ENCODE data around the gene PIK3R2. TPM values are rescaled to one million over a fixed set of nuclear protein-coding genes. Genes with fewer than 3 reads are reported as not detected.
"Not testable (repeated sequence)": the region's sequence is repeated elsewhere in the genome, so short reads cannot be mapped to it uniquely, and the experiment has no call there.

PIK3R2 gene
- 16.1 TPM for total RNA-seq (ENCODE audit: insufficient read depth, low replicate concordance)

DNA sequence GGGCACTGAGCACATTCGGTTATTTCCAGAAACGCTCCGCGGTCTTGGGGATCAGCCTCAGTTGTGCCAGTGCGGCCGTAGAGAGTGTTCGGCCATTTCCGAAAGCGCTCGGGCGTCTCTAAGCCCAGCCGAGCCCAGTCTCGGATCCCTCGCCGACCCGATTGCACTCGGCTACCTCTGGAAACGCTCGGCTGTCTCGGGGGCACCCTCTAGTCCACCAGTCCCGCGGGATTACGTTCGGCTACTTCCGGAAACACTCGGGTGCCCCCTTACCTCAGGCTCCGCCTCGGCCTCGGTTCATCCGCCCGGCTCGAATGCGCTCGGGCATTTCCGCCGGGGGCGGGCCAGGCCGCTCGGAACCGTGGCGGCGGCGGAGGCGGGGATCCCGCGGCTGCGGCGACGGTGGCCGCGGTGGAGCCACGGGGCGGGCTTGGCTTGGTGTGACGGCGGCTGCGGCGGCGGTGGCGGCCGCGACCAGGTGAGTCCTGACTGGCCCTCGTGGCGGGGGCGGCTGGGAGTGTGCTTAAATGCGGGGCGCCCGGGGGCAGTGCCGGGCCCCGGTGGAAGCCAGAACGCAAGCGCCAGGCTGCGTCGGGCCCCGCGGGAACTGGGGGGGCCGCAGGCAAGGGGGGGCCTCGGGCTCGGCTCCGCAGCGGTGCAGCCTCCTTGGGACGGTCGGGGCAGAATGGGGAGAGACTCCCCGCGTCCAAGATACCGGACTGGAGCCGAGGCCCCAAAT, at the start of gene PIK3R2:
Gene PIK3R2, plus strand, starts transcription at position 347 of the 739 bp plus-strand sequence. CDS start 2,717 bp downstream, outside the sequence.
- peak; percentile 100 for DNase-seq (ENCODE audit: low spot score)

DNA sequence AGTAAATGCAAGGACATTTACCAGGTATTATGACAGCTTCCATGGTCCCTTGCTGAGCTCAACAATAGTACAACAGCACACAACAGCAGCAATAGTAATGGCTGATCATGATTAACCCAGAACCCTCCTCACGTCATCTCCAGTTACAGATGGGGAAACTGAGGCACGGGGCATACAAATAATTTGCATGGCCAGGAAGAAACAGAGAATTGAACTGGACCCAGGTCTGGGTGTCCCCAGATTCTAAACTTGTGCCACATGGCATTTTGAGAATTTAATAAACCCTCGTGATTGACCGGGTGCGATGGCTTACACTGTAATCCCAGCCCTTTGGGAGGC, 48.2 kb upstream of the PIK3R2 start:
- no peak for DNase-seq (ENCODE audit: low spot score)

DNA sequence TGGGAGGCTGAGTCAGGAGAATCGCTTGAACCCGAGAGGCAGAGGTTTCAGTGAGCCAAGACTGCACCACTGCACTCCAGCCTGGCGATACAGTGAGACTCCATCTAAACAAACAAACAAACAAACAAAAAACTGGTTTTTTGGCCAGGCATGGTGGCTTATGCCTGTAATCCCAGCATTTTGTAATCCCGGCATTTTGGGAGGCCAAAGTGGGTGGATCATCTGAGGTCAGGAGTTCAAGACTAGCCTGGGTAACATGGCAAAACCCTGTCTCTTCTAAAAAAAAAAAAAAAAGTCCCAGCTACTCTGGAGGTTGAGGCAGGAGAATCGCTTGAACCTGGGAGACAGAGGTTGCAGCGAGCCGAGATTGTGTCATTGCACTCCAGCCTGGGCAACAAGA, 47.7 kb upstream of the PIK3R2 start:
- DNase-seq (ENCODE audit: low spot score) = not testable (repeated sequence)

DNA sequence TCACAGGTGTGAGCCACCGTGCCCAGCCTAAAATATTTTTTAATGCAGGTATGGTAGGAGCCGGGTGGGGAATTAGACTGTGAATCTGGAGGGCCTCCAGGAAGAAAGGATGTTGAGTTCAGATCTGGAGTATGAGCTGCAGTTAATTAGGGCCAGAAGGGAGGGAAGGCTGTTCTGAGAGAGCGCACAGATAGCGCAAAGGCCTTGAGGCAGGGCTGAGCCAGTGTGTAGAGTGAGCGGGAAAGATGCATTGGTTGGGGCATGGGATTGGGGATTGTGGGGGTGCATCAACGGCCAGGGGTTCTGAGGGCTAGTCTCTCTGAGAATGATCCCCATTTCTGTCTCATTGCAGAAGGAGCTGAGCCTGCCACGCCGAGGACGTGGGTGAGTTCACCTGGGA, 45.7 kb upstream of the PIK3R2 start:
- no peak for DNase-seq (ENCODE audit: low spot score)

DNA sequence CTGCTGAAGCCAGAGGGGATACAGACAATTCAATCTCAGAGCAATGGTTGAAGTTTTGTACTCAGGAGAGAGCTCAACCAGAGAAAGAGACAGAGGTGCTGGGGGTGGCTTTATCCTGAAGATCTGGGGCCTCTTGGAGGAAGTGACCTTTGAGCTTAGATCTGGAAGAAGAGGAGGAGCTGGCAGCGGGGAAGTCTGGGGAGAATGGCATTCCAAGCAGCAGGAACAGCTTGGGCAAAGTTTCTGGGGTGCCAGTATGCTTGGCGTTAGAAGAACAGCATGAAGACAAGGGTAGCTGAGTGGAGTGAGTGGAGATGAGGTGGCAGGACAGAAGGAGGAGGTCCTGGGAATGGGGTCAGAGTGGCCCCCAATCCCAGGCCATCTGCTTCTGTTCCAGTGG, 44.1 kb upstream of the PIK3R2 start:
- DNase-seq (ENCODE audit: low spot score) = no peak

DNA sequence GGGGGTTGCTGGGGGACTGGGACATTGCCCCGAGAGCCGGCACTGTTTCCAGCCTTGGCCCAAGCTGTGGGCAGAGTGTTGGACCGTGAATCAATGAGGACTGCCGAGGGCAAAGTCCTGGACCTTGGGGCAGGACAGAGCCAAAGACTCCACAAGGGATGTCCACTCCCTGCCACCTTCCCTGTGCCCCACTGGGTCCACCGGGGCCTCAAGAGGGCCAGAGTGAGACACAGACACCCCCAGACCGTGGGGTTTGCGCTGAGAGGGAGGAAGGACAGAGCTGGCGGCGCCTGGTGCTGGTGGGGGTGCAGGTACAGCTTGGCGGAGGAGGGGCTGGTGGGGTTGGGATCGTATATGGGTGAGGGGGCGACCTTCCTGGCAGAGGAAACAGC, 43.6 kb upstream of the PIK3R2 start:
- no peak for DNase-seq (ENCODE audit: low spot score)

DNA sequence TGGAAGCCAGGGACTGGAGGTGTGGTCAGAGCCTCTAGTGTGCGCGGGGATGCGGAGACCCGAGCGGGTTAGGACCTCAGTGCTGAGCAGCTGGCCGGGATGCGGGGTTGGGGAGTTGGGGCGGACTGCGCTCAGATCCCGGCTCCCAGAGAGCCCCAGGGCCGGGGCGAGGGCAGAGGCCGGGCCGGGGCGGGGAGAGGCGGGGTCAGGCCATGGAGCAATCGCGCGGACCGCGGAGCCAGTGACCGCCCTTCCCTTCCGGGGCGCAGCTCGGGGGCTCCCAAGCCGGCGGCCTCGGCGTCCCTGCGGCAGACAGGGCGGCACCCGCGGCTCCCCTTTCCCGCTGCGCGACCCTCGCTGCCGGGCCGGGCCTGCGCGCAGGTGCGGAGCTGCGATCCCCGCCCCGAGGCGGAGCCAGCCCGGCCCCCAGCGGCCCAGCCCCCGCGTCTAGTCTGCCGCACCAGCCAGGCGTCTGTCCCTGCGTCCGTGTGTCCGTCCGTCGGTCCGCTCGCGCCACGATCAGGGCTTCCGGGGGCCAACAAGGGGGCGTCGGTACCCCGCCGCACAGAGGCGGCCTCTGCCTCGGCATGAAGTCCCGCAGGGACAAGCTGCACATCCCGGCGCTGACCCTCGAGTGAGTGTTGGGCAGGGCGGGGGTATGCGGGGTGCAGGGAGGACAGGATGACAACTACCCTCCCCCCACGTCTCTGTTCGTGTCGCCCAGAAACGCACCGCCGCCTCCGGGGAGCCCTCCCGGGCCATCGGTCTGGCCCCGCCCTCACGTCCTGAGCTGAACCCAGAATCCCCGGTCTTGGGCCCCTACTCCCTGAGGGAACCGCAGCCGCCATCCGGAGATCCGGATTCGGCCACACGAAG, 43.0 kb upstream of the PIK3R2 start:
- peak; percentile 32 for DNase-seq (ENCODE audit: low spot score)

DNA sequence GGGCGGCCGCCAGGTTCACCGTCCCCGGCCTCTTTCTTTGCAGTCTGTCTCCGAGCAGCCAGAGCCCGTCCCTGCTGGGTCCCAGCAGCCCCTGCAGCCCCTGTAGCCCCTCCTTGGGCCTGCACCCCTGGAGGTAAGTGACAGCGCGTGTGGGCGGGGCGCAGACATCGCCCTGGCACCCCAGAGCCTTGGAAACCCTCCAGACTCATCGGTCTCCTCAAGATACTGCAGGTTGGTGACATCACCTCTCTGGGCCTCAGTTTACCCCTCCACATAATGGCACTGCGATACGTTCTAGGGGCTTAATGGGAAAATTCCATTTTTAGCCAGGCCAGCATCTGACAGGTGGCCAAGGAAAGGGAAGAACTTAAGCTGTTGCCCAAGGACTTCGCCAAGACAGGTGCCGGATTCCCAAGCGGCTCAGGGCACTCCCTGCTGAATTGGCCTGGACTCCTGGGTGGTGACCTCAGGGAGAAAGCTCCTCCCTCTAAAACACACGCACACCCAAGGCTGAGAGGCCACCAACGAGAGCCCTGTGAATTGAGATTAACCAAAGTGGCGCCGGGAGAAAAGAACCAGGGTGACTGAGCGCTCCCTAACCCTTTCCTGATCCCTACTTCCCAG, 42.2 kb upstream of the PIK3R2 start:
- DNase-seq (ENCODE audit: low spot score) = no peak

DNA sequence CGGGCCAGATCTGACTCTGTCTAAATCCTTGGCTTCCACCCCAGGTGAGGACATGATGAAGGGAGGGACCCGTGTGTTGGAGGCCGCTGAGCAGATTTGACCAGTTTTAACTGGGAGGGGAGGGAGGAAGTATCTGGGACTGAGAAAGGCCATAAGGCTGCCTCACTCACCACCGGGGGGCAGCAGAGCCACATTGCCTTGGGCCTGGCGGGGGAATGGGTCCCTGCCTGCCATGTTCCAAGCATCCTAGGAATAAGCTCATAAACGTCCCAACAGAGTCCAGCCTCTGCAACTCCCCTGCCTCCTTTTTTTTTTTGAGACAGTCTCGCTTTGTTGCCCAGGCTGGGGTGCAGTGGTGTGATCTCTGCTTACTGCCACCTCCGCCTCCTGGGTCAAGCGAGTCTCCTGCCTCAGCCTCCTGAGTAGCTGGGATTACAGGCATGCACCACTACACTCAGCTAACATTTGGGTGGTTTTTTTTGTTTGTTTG, 39.9 kb upstream of the PIK3R2 start:
- peak; percentile 88 for DNase-seq (ENCODE audit: low spot score)

DNA sequence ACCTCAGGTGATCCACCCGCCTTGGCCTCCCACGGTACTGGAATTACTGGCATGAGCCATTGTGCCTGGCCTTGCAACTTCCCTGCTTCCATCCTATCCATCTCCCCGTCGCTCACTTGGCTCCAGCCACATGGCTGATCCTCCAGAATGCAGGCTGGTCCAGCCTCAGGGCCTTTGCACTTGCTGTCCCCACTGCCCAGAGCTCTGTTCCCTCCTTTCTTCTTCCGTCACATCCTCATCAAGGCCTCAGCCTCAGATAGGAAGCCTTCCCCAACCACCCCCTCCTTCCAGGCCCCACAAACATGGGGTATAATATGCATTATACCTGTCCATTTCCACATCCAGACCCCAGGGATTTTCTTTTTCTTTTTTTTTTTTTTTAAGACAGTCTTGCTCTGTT, 39.1 kb upstream of the PIK3R2 start:
- DNase-seq (ENCODE audit: low spot score) = no peak

DNA sequence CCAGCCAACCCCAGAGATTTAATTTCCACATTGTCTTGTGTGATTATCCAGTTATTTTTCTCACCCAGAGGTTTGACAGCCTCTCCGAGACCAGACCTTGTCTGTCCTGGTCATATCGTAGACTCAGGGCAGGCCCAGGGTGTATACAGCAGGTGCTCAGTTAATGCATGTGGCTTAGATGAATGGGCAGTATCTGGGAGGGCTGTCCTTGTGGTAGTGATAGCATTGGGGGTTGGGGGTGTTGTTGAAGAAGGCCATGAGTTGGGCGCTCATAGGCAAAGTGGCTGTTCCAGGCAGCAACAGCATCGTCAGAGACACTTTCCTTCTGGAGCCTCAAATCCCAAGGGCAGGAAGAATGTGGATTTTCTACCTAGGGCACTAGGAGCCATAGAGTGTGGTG, 38.5 kb upstream of the PIK3R2 start:
- no peak for DNase-seq (ENCODE audit: low spot score)

DNA sequence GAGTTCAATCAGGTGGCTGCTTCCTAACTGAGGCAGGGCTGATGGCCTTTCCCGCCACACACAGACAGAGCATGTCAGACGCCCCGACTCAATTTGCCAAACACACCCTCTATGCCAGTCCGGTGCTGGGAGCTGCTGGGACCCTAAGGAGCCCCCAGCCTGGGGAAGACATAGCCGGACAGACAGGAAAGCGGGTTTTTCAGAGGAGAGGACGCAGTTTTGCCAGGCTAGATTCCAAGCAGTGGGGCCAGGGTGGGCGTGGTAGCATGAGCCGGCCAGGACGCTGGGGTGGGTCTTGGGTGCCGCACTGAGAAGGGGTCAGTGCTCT, 35.6 kb upstream of the PIK3R2 start:
- no peak for DNase-seq (ENCODE audit: low spot score)

DNA sequence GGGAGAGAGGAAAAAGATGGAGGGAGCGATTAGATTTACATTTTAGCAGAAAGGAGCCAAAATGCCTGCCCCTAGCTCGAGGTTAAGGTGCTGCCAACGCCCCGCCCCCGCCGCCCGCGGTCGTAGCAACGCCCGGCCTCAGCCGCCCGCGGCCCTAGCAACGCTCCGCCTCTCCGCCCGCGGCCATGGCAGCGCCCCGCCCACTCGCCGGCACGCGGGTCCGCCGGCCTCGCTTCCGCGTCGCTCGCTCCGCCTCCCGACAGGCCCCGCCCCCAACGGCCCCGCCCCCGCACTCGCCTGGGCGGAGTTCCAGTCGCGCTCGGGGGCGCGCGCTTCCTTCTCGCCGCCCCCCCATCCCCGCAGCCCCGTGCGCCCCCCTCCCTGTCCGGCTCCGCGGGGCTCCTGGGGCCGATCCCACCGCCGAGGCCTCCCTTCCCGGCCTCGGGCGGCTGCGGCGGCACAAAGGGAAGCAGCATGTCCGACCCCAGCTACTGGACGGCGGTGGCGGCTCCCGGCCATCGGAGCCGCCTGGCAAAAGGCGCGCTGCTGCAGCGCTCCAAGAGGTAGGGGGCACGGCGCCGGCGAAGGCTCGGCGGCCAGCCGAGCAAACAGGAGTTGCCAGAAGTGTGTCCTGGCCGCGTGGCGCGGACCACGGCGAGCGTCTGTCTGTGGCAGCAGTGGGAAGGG, 35.1 kb upstream of the PIK3R2 start:
- DNase-seq (ENCODE audit: low spot score) = peak; percentile 89

DNA sequence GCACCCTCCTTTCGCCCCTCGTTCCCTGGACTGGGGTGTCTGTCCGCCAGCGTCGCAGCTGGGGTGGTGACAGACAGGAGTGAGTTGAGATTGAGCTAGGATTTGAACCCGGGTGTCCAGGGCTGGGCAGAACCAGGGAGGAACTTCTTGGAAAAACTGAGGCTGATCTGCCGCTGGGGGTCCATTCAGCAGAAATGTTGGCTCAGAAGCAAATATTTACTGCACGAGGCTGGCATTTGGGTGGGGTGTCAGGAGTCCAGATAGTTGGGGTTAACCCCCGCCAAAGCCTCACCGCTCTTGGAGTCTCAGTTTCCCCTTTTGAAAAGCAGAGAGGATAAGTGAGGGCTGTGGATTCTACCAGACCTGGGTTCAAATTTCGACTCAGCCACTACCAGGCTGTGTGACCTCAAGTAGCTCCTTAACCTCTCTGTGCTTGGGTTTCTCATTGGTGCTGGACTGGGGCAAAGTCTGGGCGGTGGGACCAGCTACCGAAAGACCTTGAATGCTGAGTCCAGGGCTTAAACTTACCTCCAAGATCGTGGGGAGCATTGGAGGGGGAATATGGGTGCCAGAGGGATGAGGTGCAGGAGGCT, 34.4 kb upstream of the PIK3R2 start:
- DNase-seq (ENCODE audit: low spot score) = no peak

DNA sequence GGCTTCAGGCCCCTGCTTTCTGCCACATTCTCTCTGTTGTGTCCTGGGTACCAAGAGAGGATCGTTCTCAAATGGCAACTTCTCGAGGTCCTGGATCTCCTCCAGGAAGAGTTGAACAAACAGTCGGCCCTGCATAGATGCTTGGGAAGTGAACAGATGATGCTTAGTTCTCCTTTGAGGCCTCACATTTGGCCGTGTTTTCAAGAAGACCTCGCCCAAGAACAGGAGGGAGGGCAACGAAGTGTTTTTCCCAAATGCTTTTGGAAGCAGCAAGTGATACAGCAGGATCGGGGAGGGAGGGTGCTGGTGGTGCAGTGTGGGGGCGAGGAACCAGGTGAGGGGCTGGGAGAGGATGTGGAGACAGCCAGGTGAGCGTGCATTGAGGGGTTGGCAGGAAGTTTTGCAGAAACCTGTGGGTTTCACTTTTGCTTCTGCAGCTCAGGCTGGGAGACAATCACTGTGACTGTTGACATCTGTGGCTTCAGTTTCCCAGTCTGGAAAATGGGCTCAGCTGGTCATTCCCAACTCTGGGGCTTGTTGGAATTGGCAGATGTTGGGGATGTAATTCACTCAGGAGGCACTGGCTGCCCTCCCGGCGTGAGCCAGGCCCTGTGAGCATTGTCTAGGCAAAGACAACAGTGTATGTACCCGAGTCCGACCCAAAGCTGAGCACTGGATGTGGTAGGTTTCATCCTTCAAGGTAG, 33.8 kb upstream of the PIK3R2 start:
- peak; percentile 45 for DNase-seq (ENCODE audit: low spot score)

DNA sequence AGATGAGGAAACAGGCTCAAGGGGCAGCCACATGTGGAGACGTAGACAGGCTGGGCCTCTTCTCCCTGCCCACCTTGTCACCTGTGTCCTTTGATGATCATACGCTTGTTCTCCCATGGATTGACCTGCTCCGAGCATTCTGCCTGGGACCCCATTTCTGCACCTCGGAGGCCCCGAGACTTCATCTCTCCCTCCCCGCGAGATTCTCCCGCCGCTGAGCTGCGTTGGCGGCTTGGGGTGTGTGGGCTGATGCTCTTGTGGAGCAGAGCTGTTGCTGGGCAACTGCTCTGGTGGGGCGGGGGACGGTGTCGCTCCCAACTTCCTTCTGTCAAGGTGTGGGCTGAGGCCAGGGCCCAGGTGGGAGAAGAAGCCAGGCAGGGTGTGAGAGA, 33.3 kb upstream of the PIK3R2 start:
- DNase-seq (ENCODE audit: low spot score) = no peak

DNA sequence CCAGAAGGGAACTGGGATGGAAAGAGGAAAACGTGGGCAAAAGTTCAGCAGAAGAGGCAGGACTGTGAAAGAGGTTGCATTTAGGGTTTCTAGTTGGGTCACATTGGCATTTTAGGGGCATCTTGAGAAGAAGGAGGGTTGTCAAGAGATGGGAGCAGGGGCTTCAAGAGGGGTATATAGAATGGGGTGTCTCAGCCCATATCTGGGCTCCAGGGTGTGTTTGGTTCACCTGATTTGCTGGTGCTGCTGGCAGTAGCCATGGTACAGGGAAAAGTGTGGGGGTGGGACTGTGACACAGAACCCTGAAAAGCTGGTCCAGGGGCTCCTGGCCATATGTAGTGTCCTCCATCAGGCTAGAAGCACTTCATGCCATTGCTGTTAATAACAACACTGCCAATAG, 32.8 kb upstream of the PIK3R2 start:
- no peak for DNase-seq (ENCODE audit: low spot score)

DNA sequence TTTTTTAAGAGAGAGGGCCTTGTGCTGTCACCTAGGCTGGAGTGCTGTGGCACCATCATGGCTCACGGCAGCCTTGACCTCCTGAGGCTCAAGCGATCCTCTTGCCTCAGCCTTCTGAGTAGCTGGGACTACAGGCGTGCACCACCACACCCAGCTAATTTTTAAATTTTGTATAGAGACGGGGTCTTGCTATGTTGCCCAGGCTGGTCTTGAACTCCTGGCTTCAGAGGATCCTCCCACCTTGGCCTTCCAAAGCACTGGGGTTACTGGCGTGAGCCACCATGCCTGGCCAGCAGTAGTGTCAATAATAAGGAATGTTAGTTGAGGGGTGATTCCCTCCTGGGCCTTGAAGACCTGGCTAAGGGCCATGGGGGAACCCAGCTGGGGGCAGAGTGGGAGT, 31.8 kb upstream of the PIK3R2 start:
- DNase-seq (ENCODE audit: low spot score) = no peak

DNA sequence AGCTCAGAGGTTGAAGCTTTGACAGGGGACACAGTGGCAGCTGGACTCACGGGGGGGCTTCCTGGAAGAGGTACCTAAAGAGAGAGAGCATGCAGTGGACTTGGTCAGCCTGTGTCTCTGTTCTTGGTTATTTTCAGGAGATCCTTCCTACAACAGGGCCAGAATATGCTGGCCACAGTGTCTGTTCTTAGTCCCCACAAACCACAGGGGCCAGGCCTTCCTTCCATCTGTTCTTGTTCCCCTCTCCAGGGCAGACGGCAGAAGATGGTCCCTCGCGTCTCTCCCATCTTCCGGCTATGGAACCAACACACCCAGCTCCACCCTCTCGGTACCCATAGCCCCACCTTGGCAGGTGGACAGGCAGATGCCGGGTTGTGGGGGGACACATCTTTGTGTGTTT, 30.5 kb upstream of the PIK3R2 start:
- DNase-seq (ENCODE audit: low spot score) = no peak

DNA sequence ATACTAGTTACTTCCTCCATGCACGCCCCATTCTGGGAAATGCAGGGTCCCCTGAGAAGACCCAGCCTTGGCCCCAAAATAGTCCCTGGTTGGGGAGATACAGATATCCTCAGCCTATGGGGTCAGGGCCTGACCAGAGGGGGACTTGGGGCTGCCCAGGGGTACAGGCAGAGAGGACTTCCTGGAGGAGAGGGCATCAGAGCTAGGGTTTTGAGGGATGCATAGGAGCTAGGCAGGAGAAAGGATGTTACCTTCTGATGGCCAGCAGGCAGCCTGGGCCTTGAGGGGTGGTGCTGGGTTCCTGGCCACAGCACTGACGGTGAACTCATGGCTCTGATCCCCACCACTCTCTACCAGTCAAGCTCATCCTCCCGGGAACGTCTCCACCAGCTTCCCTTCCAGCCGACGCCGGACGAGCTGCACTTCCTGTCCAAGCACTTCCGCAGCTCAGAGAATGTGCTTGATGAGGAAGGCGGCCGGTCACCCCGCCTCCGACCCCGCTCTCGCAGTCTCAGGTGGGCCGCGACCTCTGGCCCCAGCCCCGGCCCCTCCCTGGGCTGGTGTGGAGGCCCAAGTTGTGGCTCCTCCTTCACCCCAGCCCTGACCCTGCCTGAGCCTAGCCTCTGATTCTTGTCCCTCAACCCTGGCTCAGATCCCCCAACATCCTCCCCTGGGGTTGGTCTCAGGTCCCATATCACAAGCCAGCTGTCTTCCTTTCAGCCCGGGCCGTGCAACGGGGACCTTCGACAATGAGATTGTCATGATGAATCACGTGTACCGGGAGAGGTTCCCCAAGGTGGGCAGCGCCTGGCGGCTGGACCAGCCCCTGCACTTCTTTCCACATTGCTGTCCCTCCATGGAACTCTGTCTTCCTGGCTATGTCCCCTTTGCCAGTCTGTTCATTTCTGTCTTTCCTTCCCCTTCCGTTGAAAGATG, 29.8 kb upstream of the PIK3R2 start:
- no peak for DNase-seq (ENCODE audit: low spot score)

Measured in umbilical cord (tissue), 2 donors.